ENCODE results near the gene COL4A1. TPM values are rescaled to one million over a fixed set of nuclear protein-coding genes. Genes with fewer than 3 reads are reported as not detected.

COL4A1 gene
- total RNA-seq, 2 experiments from 2014 or later = not detected

- Mint-ChIP-seq H3K27ac (no peak overlapping the region), H3K36me3 (no peaks in the 10 kb centered on the region), H3K4me3 (no peak overlapping the region), H3K27me3 (peaks cover 13% of the 10 kb centered on the region), H3K9me3 (no peaks in the 10 kb centered on the region), H3K4me1 (no peaks in the 10 kb centered on the region)
- no peak for ATAC-seq (ENCODE audit: low read depth)
- no peak for DNase-seq
- POLR2A ChIA-PET = no interaction called here
Measured at GRCh38 chr13:110245416-110245899, 61.5 kb downstream of the COL4A1 start.

- H3K27me3 Mint-ChIP-seq = peaks cover 13% of the 10 kb centered on the region
- ATAC-seq (ENCODE audit: low read depth) (no peak), DNase-seq (no peak)
- H3K4me1 Mint-ChIP-seq = no peaks in the 10 kb centered on the region
- no peaks in the 10 kb centered on the region for H3K36me3 Mint-ChIP-seq
- H3K9me3 Mint-ChIP-seq = no peaks in the 10 kb centered on the region
- POLR2A ChIA-PET = no interaction called here
- H3K4me3 Mint-ChIP-seq = no peak overlapping the region
- no peak overlapping the region for H3K27ac Mint-ChIP-seq
Measured at GRCh38 chr13:110244976-110245375, 62.0 kb downstream of the COL4A1 start.

- no peak overlapping the region for H3K4me3 Mint-ChIP-seq
- ATAC-seq (ENCODE audit: low read depth) (no peak), DNase-seq (no peak)
- H3K36me3 Mint-ChIP-seq = no peaks in the 10 kb centered on the region
- peaks cover 13% of the 10 kb centered on the region for H3K27me3 Mint-ChIP-seq
- POLR2A ChIA-PET = no interaction called here
- no peaks in the 10 kb centered on the region for H3K4me1 Mint-ChIP-seq
- no peak overlapping the region for H3K27ac Mint-ChIP-seq
- H3K9me3 Mint-ChIP-seq = no peaks in the 10 kb centered on the region
Measured at GRCh38 chr13:110244071-110244830, 62.7 kb downstream of the COL4A1 start.

GRCh38 chr13:110242615-110243014, 64.3 kb downstream of the COL4A1 start:
- Mint-ChIP-seq H3K9me3 (no peaks in the 10 kb centered on the region), H3K36me3 (no peaks in the 10 kb centered on the region), H3K4me3 (no peak overlapping the region), H3K27me3 (peaks cover 15% of the 10 kb centered on the region), H3K27ac (no peak overlapping the region), H3K4me1 (no peaks in the 10 kb centered on the region)
- no peak for DNase-seq
- no peak for ATAC-seq (ENCODE audit: low read depth)
- POLR2A ChIA-PET = no interaction called here

GRCh38 chr13:110240943-110241342, 66.0 kb downstream of the COL4A1 start:
- no peaks in the 10 kb centered on the region for H3K4me1 Mint-ChIP-seq
- ATAC-seq (ENCODE audit: low read depth) (no peak), DNase-seq (no peak)
- POLR2A ChIA-PET = no interaction called here
- H3K36me3 Mint-ChIP-seq = no peaks in the 10 kb centered on the region
- H3K9me3 Mint-ChIP-seq = no peaks in the 10 kb centered on the region
- H3K27ac Mint-ChIP-seq = no peak overlapping the region
- H3K27me3 Mint-ChIP-seq = peaks cover 14% of the 10 kb centered on the region
- no peak overlapping the region for H3K4me3 Mint-ChIP-seq

GRCh38 chr13:110240352-110240751, 66.6 kb downstream of the COL4A1 start:
- POLR2A ChIA-PET = no interaction called here
- no peaks in the 10 kb centered on the region for H3K36me3 Mint-ChIP-seq
- no peak overlapping the region for H3K4me3 Mint-ChIP-seq
- ATAC-seq (ENCODE audit: low read depth) = no peak
- no peak overlapping the region for H3K27ac Mint-ChIP-seq
- no peaks in the 10 kb centered on the region for H3K9me3 Mint-ChIP-seq
- DNase-seq = no peak
- no peaks in the 10 kb centered on the region for H3K4me1 Mint-ChIP-seq
- H3K27me3 Mint-ChIP-seq = peaks cover 14% of the 10 kb centered on the region

GRCh38 chr13:110239280-110240125, 67.5 kb downstream of the COL4A1 start:
- no peak overlapping the region for H3K4me3 Mint-ChIP-seq
- H3K27ac Mint-ChIP-seq = no peak overlapping the region
- H3K4me1 Mint-ChIP-seq = no peaks in the 10 kb centered on the region
- H3K27me3 Mint-ChIP-seq = peaks cover 14% of the 10 kb centered on the region
- ATAC-seq (ENCODE audit: low read depth) (no peak), DNase-seq (no peak)
- POLR2A ChIA-PET = no interaction called here
- no peaks in the 10 kb centered on the region for H3K9me3 Mint-ChIP-seq
- no peaks in the 10 kb centered on the region for H3K36me3 Mint-ChIP-seq

GRCh38 chr13:110238818-110239195, 68.2 kb downstream of the COL4A1 start:
- Mint-ChIP-seq H3K36me3 (no peaks in the 10 kb centered on the region), H3K9me3 (no peaks in the 10 kb centered on the region), H3K27me3 (peaks cover 17% of the 10 kb centered on the region), H3K4me1 (no peaks in the 10 kb centered on the region), H3K27ac (no peak overlapping the region), H3K4me3 (no peak overlapping the region)
- no peak for DNase-seq
- ATAC-seq (ENCODE audit: low read depth) = no peak
- POLR2A ChIA-PET = no interaction called here

- no peaks in the 10 kb centered on the region for H3K36me3 Mint-ChIP-seq
- H3K4me1 Mint-ChIP-seq = no peaks in the 10 kb centered on the region
- POLR2A ChIA-PET = no interaction called here
- H3K27ac Mint-ChIP-seq = no peak overlapping the region
- ATAC-seq (ENCODE audit: low read depth) (no peak), DNase-seq (no peak)
- no peak overlapping the region for H3K4me3 Mint-ChIP-seq
- peaks cover 17% of the 10 kb centered on the region for H3K27me3 Mint-ChIP-seq
- H3K9me3 Mint-ChIP-seq = no peaks in the 10 kb centered on the region
Measured at GRCh38 chr13:110237875-110238817, 68.8 kb downstream of the COL4A1 start.

- DNase-seq = no peak
- no peak overlapping the region for H3K4me3 Mint-ChIP-seq
- peaks cover 17% of the 10 kb centered on the region for H3K27me3 Mint-ChIP-seq
- POLR2A ChIA-PET = no interaction called here
- H3K9me3 Mint-ChIP-seq = no peaks in the 10 kb centered on the region
- H3K4me1 Mint-ChIP-seq = no peaks in the 10 kb centered on the region
- no peak for ATAC-seq (ENCODE audit: low read depth)
- no peaks in the 10 kb centered on the region for H3K36me3 Mint-ChIP-seq
- H3K27ac Mint-ChIP-seq = no peak overlapping the region
Measured at GRCh38 chr13:110236831-110237261, 70.1 kb downstream of the COL4A1 start.

- no peaks in the 10 kb centered on the region for H3K9me3 Mint-ChIP-seq
- POLR2A ChIA-PET = no interaction called here
- DNase-seq = no peak
- H3K27me3 Mint-ChIP-seq = peaks cover 17% of the 10 kb centered on the region
- no peaks in the 10 kb centered on the region for H3K36me3 Mint-ChIP-seq
- H3K27ac Mint-ChIP-seq = no peak overlapping the region
- no peaks in the 10 kb centered on the region for H3K4me1 Mint-ChIP-seq
- ATAC-seq (ENCODE audit: low read depth) = no peak
- H3K4me3 Mint-ChIP-seq = no peak overlapping the region
Measured at GRCh38 chr13:110236431-110236830, 70.5 kb downstream of the COL4A1 start.

- DNase-seq (no peak), ATAC-seq (ENCODE audit: low read depth) (no peak)
- POLR2A ChIA-PET = no interaction called here
- H3K36me3 Mint-ChIP-seq = no peaks in the 10 kb centered on the region
- H3K9me3 Mint-ChIP-seq = no peaks in the 10 kb centered on the region
- no peaks in the 10 kb centered on the region for H3K4me1 Mint-ChIP-seq
- no peak overlapping the region for H3K4me3 Mint-ChIP-seq
- no peak overlapping the region for H3K27ac Mint-ChIP-seq
- H3K27me3 Mint-ChIP-seq = peaks cover 13% of the 10 kb centered on the region
Measured at GRCh38 chr13:110234532-110234931, 72.4 kb downstream of the COL4A1 start.

GRCh38 chr13:110233951-110234280, 73.0 kb downstream of the COL4A1 start:
- Mint-ChIP-seq H3K27ac (no peak overlapping the region), H3K36me3 (no peaks in the 10 kb centered on the region), H3K9me3 (no peaks in the 10 kb centered on the region), H3K27me3 (peaks cover 13% of the 10 kb centered on the region), H3K4me1 (no peaks in the 10 kb centered on the region), H3K4me3 (no peak overlapping the region)
- DNase-seq (no peak), ATAC-seq (ENCODE audit: low read depth) (no peak)
- POLR2A ChIA-PET = no interaction called here
